ENCODE data around the gene PM20D2. TPM values are rescaled to one million over a fixed set of nuclear protein-coding genes. Genes with fewer than 3 reads are reported as not detected.

PM20D2 gene
- total and polyA plus RNA-seq, 4 donors = 3.1 to 21.5 (median 6.6) TPM

GRCh38 chr6:89117211-89118108, 28.4 kb upstream of the PM20D2 start, which contains the start of gene SRSF12:
Gene SRSF12 (minus strand): TSS chr6:89118071. CDS start chr6:89117887, 184 bp downstream.
- no peaks in the 10 kb centered on the region for H3K27me3 ChIP-seq (ENCODE audit: control insufficient read depth in 3 of 3, insufficient read depth in 3 of 3, low read length in 2 of 3)
- no peak within 1 kb of the TSS for H3K27ac ChIP-seq (ENCODE audit: low read depth in 1 of 2, low read length in 1 of 2)
- TF ChIP-seq CTCF (IDR thresholded peaks at IDR 0.05; ENCODE audit: control extremely low read depth, extremely low read depth) = no peak
- peak within 1 kb of the TSS; percentile 63 to 73 for H3K9ac ChIP-seq (ENCODE audit: insufficient read depth in 1 of 2, low read length in 2 of 2)
- WGBS, 2 donors = 1% methylated on average over 79 to 106 of the region's 106 CpGs
- H3K4me3 ChIP-seq = peak within 1 kb of the TSS; percentile 54
- ATAC-seq (ENCODE audit: insufficient read depth, low FRiP score) = peak; percentile 86
- peak; percentile 70 to 76 (median 70) for DNase-seq
- H3K9me3 ChIP-seq (ENCODE audit: control insufficient read depth in 4 of 4, insufficient read depth in 3 of 4, low read length in 3 of 4) = peaks cover 0 to 2% (median 0%) of the 10 kb centered on the region in 4 donors
- H3K4me1 ChIP-seq (ENCODE audit: control insufficient read depth in 5 of 5, insufficient read depth in 5 of 5, low read length in 5 of 5) = peaks cover 0 to 13% (median 3%) of the 10 kb centered on the region in 5 donors
- no peaks in the 10 kb centered on the region for H3K36me3 ChIP-seq (ENCODE audit: control insufficient read depth in 4 of 4, insufficient read depth in 4 of 4, low read length in 4 of 4)

GRCh38 chr6:89118931-89119330, 26.9 kb upstream of the PM20D2 start:
- Histone ChIP-seq H3K9me3 (ENCODE audit: control insufficient read depth in 4 of 4, insufficient read depth in 3 of 4, low read length in 3 of 4) (peaks cover 0 to 2% (median 0%) of the 10 kb centered on the region in 4 donors), H3K9ac (ENCODE audit: insufficient read depth in 1 of 2, low read length in 2 of 2) (no peak overlapping the region), H3K27ac (ENCODE audit: low read depth in 1 of 2, low read length in 1 of 2) (no peak overlapping the region), H3K4me3 (no peak overlapping the region), H3K36me3 (ENCODE audit: control insufficient read depth in 4 of 4, insufficient read depth in 4 of 4, low read length in 4 of 4) (no peaks in the 10 kb centered on the region), H3K27me3 (ENCODE audit: control insufficient read depth in 3 of 3, insufficient read depth in 3 of 3, low read length in 2 of 3) (no peaks in the 10 kb centered on the region), H3K4me1 (ENCODE audit: control insufficient read depth in 5 of 5, insufficient read depth in 5 of 5, low read length in 5 of 5) (peaks cover 0 to 13% (median 3%) of the 10 kb centered on the region in 5 donors)
- no peak for ATAC-seq (ENCODE audit: insufficient read depth, low FRiP score)
- no peak for TF ChIP-seq CTCF (IDR thresholded peaks at IDR 0.05; ENCODE audit: control extremely low read depth, extremely low read depth)
- WGBS, 2 donors = 86 to 87% methylated on average over 8 of the region's 8 CpGs
- DNase-seq = peak; percentile 15 to 22 (median 17)

- Histone ChIP-seq H3K9me3 (ENCODE audit: control insufficient read depth in 4 of 4, insufficient read depth in 3 of 4, low read length in 3 of 4) (peaks cover 0 to 2% (median 0%) of the 10 kb centered on the region in 4 donors), H3K4me3 (no peak overlapping the region), H3K9ac (ENCODE audit: insufficient read depth in 1 of 2, low read length in 2 of 2) (no peak overlapping the region), H3K27ac (ENCODE audit: low read depth in 1 of 2, low read length in 1 of 2) (no peak overlapping the region), H3K36me3 (ENCODE audit: control insufficient read depth in 4 of 4, insufficient read depth in 4 of 4, low read length in 4 of 4) (no peaks in the 10 kb centered on the region), H3K4me1 (ENCODE audit: control insufficient read depth in 5 of 5, insufficient read depth in 5 of 5, low read length in 5 of 5) (peaks cover 0 to 13% (median 3%) of the 10 kb centered on the region in 5 donors), H3K27me3 (ENCODE audit: control insufficient read depth in 3 of 3, insufficient read depth in 3 of 3, low read length in 2 of 3) (no peaks in the 10 kb centered on the region)
- no peak for TF ChIP-seq CTCF (IDR thresholded peaks at IDR 0.05; ENCODE audit: control extremely low read depth, extremely low read depth)
- 91 to 96% methylated on average over 4 of the region's 4 CpGs for WGBS, 2 donors
- ATAC-seq (ENCODE audit: insufficient read depth, low FRiP score) (no peak), DNase-seq (no peak)
These were observed 25.5 kb upstream of the PM20D2 start for GRCh38 chr6:89120371-89120770.

Data from lung (tissue), 12 donors.